GM12874 (cell line): Measurements from ENCODE around the gene SMIM26.

Source experiments
- CTCF ChIP-seq: IDR thresholded peaks from 2 replicates; pipeline ENCODE4 v1.5.1; 2011; ENCODE audit warnings: low read depth, mild to moderate bottlenecking, control low read depth, low read length, moderate library complexity; ENCODE audit not compliant: insufficient read depth

Gene SMIM26

GRCh38 chr20:18566892-18567738, at the start of gene SMIM26:
TSS of gene SMIM26 (plus strand) at chr20:18567432. CDS start at chr20:18567479, 47 bp downstream.
- TF ChIP-seq CTCF: no peak

- TF ChIP-seq CTCF: no peak
Measured at GRCh38 chr20:18523066-18523465, 44.2 kb upstream of the SMIM26 start.

- TF ChIP-seq CTCF: no peak
Measured at GRCh38 chr20:18524646-18525045, 42.6 kb upstream of the SMIM26 start.

GRCh38 chr20:18527339-18527738, 39.9 kb upstream of the SMIM26 start:
- TF ChIP-seq CTCF: no peak

GRCh38 chr20:18527836-18528235, 39.4 kb upstream of the SMIM26 start:
- TF ChIP-seq CTCF: no peak

- TF ChIP-seq CTCF: no peak
Measured at GRCh38 chr20:18529041-18529440, 38.2 kb upstream of the SMIM26 start.

- TF ChIP-seq CTCF: no peak
Measured at GRCh38 chr20:18532626-18533025, 34.6 kb upstream of the SMIM26 start.
